Measurements from ENCODE around the gene TXNDC5. TPM values are rescaled to one million over a fixed set of nuclear protein-coding genes. Genes with fewer than 3 reads are reported as not detected.

TXNDC5 gene
- total and polyA plus RNA-seq, 9 of the 15 experiments (the other 6 are each of a cell fraction or from before 2014, with no cell fraction given), result 33.9 to 156 (median 137) TPM

DNA sequence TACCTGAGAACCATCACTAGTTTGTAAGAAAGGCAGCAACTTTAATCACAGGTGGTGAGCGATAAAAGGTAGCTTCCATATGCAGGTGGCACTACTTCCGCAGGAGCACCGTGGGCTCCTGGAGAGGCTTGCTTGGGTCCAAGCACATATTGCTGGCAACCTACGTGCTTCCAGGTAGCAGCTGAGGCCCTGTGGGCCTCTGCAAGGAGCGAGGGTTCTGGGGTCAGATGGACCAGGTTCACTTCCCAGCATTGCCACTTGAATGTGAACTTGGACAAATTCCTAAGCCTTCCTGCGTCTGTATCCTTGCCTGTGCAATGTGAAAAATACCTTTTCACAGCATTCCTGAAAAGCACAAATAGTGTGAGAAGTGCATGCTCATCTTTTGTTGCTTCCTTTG is 31.0 kb downstream of the TXNDC5 start (continued):
- TF ChIP-seq ZNF174 (CRISPR knock-in tag; IDR thresholded peaks at IDR 0.05), result no peak

GRCh38 chr6:7879043-7879442 is 31.5 kb downstream of the TXNDC5 start:
- Histone ChIP-seq H2AFZ (ENCODE audit: low read depth, low read length) (no peak overlapping the region), H3K4me3 (no peak overlapping the region), H3K36me3 (ENCODE audit: control insufficient read depth, insufficient read depth, low read length) (peaks cover 35% of the 10 kb centered on the region), H3K27ac (ENCODE audit: extremely low read depth, low read depth, low read length) (no peak overlapping the region), H3K9ac (ENCODE audit: insufficient read depth in 1 of 2, low read depth in 2 of 2, low read length in 2 of 2) (no peak overlapping the region), H3K4me2 (ENCODE audit: insufficient read depth, low read length) (no peak overlapping the region), H3K9me1 (ENCODE audit: control insufficient read depth, insufficient read depth, low read length) (peaks cover 3% of the 10 kb centered on the region), H3K79me2 (ENCODE audit: control insufficient read depth, insufficient read depth, low read length) (no peaks in the 10 kb centered on the region), H3K27me3 (ENCODE audit: control insufficient read depth in 2 of 2, insufficient read depth in 2 of 2, low read length in 2 of 2) (peaks cover 0 to 2% of the 10 kb centered on the region in 2 experiments; a peak in 3 of 5 replicates), H3K4me1 (replicated peaks in 1 of 2; ENCODE audit: control insufficient read depth in 2 of 2, insufficient read depth in 2 of 2, low read length in 2 of 2) (no peaks in the 10 kb centered on the region), H4K20me1 (replicated peaks; ENCODE audit: control insufficient read depth, insufficient read depth, low read length) (peaks cover 2% of the 10 kb centered on the region; the same call in 1 of the 2 replicates), H3K9me3 (replicated peaks; ENCODE audit: control insufficient read depth, insufficient read depth, low read depth, low read length) (no peaks in the 10 kb centered on the region)
- FAIRE-seq (no peak), ATAC-seq (no peak), DNase-seq (ENCODE audit: extremely low read depth in 1 of 4, low spot score in 3 of 4) (no peak)
- WGBS (ENCODE audit: insufficient coverage, low coverage, missing lambda C conversion rate), result 67% methylated on average over 2 of the region's 2 CpGs
- CTCF ChIA-PET (ENCODE audit: low intra/inter-chr PET ratio), result no interaction called here
- POLR2A ChIA-PET, result interaction anchor here (0.7 to 4.0 kb wide), 5 partner anchors 10 to 1235 kb away, joined by 3 to 12 read pairs (median 4); no protein-coding TSS in a partner anchor
- in situ Hi-C loops (cut with MboI) (no loop called here), intact Hi-C loops (cut with micrococcal nuclease) (no loop called here)
- BruUV-seq (replicated peaks), result no TSS peak
- TF ChIP-seq, protein P1, sequence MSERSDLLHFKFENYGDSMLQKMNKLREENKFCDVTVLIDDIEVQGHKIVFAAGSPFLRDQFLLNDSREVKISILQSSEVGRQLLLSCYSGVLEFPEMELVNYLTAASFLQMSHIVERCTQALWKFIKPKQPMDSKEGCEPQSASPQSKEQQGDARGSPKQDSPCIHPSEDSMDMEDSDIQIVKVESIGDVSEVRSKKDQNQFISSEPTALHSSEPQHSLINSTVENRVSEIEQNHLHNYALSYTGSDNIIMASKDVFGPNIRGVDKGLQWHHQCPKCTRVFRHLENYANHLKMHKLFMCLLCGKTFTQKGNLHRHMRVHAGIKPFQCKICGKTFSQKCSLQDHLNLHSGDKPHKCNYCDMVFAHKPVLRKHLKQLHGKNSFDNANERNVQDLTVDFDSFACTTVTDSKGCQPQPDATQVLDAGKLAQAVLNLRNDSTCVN (CRISPR knock-in tag; IDR thresholded peaks at IDR 0.05), result no peak
- TF ChIP-seq PHB2 (IDR thresholded peaks at IDR 0.05; ENCODE audit: low read depth) (no peak), NFATC3 (IDR thresholded peaks at IDR 0.05) (no peak), CBFA2T2 (conservative IDR thresholded peaks at IDR 0.05) (no peak), CAMTA2 (CRISPR knock-in tag; conservative IDR thresholded peaks at IDR 0.05) (no peak), USF1 (CRISPR knock-in tag; IDR thresholded peaks at IDR 0.05) (no peak), YY1 (IDR thresholded peaks at IDR 0.05; ENCODE audit: borderline replicate concordance in 1 of 3, control insufficient read depth in 1 of 3, extremely low read depth in 1 of 3, insufficient read depth in 3 of 3, insufficient read length in 1 of 3, insufficient replicate concordance in 2 of 3, low read depth in 1 of 3, low read length in 2 of 3) (no peak), SAP30 (IDR thresholded peaks at IDR 0.05; ENCODE audit: borderline replicate concordance, insufficient read depth, low read depth, low read length, poor library complexity, severe bottlenecking) (no peak), RBM17 (IDR thresholded peaks at IDR 0.05; ENCODE audit: borderline replicate concordance, low read depth, low read length) (no peak), NR3C1 (CRISPR knock-in tag; IDR thresholded peaks at IDR 0.05) (no peak), CREB1 (IDR thresholded peaks at IDR 0.05) (no peak), CREB1 (CRISPR knock-in tag; IDR thresholded peaks at IDR 0.05) (no peak)
- TF ChIP-seq, protein P2, sequence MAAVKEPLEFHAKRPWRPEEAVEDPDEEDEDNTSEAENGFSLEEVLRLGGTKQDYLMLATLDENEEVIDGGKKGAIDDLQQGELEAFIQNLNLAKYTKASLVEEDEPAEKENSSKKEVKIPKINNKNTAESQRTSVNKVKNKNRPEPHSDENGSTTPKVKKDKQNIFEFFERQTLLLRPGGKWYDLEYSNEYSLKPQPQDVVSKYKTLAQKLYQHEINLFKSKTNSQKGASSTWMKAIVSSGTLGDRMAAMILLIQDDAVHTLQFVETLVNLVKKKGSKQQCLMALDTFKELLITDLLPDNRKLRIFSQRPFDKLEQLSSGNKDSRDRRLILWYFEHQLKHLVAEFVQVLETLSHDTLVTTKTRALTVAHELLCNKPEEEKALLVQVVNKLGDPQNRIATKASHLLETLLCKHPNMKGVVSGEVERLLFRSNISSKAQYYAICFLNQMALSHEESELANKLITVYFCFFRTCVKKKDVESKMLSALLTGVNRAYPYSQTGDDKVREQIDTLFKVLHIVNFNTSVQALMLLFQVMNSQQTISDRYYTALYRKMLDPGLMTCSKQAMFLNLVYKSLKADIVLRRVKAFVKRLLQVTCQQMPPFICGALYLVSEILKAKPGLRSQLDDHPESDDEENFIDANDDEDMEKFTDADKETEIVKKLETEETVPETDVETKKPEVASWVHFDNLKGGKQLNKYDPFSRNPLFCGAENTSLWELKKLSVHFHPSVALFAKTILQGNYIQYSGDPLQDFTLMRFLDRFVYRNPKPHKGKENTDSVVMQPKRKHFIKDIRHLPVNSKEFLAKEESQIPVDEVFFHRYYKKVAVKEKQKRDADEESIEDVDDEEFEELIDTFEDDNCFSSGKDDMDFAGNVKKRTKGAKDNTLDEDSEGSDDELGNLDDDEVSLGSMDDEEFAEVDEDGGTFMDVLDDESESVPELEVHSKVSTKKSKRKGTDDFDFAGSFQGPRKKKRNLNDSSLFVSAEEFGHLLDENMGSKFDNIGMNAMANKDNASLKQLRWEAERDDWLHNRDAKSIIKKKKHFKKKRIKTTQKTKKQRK (IDR thresholded peaks at IDR 0.05; ENCODE audit: borderline replicate concordance, low read depth, low read length), result no peak
- TF ChIP-seq, protein P3, sequence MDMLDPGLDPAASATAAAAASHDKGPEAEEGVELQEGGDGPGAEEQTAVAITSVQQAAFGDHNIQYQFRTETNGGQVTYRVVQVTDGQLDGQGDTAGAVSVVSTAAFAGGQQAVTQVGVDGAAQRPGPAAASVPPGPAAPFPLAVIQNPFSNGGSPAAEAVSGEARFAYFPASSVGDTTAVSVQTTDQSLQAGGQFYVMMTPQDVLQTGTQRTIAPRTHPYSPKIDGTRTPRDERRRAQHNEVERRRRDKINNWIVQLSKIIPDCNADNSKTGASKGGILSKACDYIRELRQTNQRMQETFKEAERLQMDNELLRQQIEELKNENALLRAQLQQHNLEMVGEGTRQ (CRISPR knock-in tag; IDR thresholded peaks at IDR 0.05), result no peak
